ENCODE results near the gene MFAP3. TPM values are rescaled to one million over a fixed set of nuclear protein-coding genes. Genes with fewer than 3 reads are reported as not detected.

The MFAP3 gene
- total RNA-seq, 2 donors from 2014 or later = 40.2 to 73.7 TPM

DNA sequence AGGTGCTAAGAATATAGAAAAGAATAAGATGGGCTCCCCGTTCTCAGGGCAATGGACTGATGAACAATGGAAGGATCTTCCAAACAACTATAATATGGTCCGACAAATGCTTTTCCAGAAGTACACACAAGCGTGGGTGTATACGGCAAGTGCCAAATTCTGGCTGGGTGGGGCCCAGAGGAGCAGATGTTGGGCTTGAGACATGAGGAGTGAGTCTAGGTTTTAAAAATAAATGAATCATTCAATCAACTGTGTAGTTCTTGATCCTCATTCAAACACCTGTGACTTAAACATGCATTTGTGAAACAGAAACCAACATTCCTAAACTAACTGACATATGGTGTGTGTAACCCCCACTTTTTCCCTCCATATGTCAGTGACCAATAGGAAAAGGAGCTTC is 47.9 kb downstream of the MFAP3 start:
- Histone ChIP-seq H3K27ac (no peak overlapping the region), H3K36me3 (no peaks in the 10 kb centered on the region), H3K4me1 (ENCODE audit: control insufficient read depth in 1 of 2, low read depth in 2 of 2) (no peaks in the 10 kb centered on the region), H3K9me3 (no peaks in the 10 kb centered on the region), H3K27me3 (replicated peaks; ENCODE audit: insufficient read depth) (no peaks in the 10 kb centered on the region), H3K4me3 (no peak overlapping the region)
- DNase-seq (ENCODE audit: low spot score) (no peak), ATAC-seq (ENCODE audit: insufficient number of reproducible peaks, low FRiP score, low read depth) (no peak)
- TF ChIP-seq, protein P1, sequence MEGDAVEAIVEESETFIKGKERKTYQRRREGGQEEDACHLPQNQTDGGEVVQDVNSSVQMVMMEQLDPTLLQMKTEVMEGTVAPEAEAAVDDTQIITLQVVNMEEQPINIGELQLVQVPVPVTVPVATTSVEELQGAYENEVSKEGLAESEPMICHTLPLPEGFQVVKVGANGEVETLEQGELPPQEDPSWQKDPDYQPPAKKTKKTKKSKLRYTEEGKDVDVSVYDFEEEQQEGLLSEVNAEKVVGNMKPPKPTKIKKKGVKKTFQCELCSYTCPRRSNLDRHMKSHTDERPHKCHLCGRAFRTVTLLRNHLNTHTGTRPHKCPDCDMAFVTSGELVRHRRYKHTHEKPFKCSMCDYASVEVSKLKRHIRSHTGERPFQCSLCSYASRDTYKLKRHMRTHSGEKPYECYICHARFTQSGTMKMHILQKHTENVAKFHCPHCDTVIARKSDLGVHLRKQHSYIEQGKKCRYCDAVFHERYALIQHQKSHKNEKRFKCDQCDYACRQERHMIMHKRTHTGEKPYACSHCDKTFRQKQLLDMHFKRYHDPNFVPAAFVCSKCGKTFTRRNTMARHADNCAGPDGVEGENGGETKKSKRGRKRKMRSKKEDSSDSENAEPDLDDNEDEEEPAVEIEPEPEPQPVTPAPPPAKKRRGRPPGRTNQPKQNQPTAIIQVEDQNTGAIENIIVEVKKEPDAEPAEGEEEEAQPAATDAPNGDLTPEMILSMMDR (IDR thresholded peaks at IDR 0.05) = no peak

DNA sequence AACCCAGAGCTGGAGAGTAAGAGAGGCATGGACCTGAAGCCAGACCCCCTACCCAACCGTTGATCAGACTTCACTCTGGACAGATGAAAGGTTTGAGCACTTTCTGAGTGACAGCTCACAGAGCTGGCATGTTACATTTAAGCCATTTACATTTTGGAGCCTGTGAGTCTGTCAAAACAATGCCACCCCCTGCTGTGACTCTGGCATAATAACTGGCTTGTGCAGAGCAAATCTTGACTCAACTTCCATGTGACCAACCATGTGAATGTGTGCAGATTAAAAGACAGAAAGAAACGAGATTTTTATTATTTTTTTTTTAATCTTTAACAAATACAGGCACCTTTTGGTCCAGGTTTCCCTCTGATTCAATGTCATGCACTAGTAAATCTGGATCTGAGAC is 48.5 kb downstream of the MFAP3 start:
- Histone ChIP-seq H3K4me1 (ENCODE audit: control insufficient read depth in 1 of 2, low read depth in 2 of 2) (peaks cover 0 to 2% of the 10 kb centered on the region in 2 donors), H3K27me3 (replicated peaks; ENCODE audit: insufficient read depth) (no peaks in the 10 kb centered on the region), H3K27ac (no peak overlapping the region), H3K9me3 (no peaks in the 10 kb centered on the region), H3K36me3 (no peaks in the 10 kb centered on the region), H3K4me3 (no peak overlapping the region)
- no peak for ATAC-seq (ENCODE audit: insufficient number of reproducible peaks, low FRiP score, low read depth)
- TF ChIP-seq, protein P1 (IDR thresholded peaks at IDR 0.05) = no peak
- DNase-seq (ENCODE audit: low spot score) = no peak

DNA sequence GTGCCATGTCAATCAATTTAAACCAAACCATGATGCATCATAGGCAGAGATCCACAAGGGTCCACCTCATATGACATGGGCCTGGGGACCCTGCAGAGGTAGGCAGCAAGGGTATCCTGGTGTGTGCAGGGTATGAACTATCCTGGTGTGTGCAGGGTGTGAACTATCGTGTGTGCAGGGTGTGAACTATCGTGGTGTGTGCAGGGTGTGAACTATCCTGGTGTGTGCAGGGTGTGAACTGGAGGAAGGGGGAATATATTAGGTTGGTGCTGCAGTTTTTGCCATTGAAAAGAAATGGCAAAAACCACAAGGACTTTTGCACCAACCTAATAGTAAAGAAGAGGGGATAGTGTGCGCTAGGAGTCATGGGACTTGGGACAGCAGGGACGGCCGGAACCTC is 50.0 kb downstream of the MFAP3 start:
- Histone ChIP-seq H3K36me3 (no peaks in the 10 kb centered on the region), H3K27ac (no peak overlapping the region), H3K4me1 (ENCODE audit: control insufficient read depth in 1 of 2, low read depth in 2 of 2) (peaks cover 3 to 8% of the 10 kb centered on the region in 2 donors), H3K4me3 (no peak overlapping the region), H3K27me3 (replicated peaks; ENCODE audit: insufficient read depth) (no peaks in the 10 kb centered on the region), H3K9me3 (no peaks in the 10 kb centered on the region)
- TF ChIP-seq, protein P1 (IDR thresholded peaks at IDR 0.05) = no peak
- no peak for DNase-seq (ENCODE audit: low spot score)
- ATAC-seq (ENCODE audit: insufficient number of reproducible peaks, low FRiP score, low read depth) = no peak

DNA sequence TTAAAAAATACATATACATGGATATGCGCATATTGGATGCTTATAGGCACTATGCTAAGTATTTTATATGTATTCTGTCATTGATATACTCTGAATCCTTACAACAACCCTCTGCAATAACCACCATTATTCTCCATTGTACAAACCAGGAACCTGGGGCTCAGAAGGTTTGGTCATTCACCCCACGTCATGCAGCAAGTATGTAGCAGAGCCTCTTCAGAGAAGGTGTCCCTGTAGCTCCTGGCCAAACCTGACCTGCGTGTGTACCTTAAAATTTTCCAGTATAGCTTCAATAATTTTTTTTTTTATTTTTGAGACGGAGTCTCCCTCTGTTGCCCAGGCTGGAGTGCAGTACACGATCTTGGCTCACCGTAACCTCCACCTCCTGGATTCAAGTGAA is 51.9 kb downstream of the MFAP3 start:
- TF ChIP-seq, protein P1 (IDR thresholded peaks at IDR 0.05) = no peak
- H3K27me3 ChIP-seq (replicated peaks; ENCODE audit: insufficient read depth) = no peaks in the 10 kb centered on the region
- no peak for ATAC-seq (ENCODE audit: insufficient number of reproducible peaks, low FRiP score, low read depth)
- no peak overlapping the region for H3K4me3 ChIP-seq
- no peaks in the 10 kb centered on the region for H3K36me3 ChIP-seq
- H3K4me1 ChIP-seq (ENCODE audit: control insufficient read depth in 1 of 2, low read depth in 2 of 2) = peaks cover 3 to 8% of the 10 kb centered on the region in 2 donors
- no peak overlapping the region for H3K27ac ChIP-seq
- DNase-seq (ENCODE audit: low spot score) = no peak
- H3K9me3 ChIP-seq = no peaks in the 10 kb centered on the region

- TF ChIP-seq, protein P1 (IDR thresholded peaks at IDR 0.05) = no peak
- H3K27me3 ChIP-seq (replicated peaks; ENCODE audit: insufficient read depth) = no peaks in the 10 kb centered on the region
- H3K4me1 ChIP-seq (ENCODE audit: control insufficient read depth in 1 of 2, low read depth in 2 of 2) = peaks cover 3 to 8% of the 10 kb centered on the region in 2 donors
- H3K36me3 ChIP-seq = no peaks in the 10 kb centered on the region
- no peak for ATAC-seq (ENCODE audit: insufficient number of reproducible peaks, low FRiP score, low read depth)
- no peak overlapping the region for H3K4me3 ChIP-seq
- no peaks in the 10 kb centered on the region for H3K9me3 ChIP-seq
- DNase-seq (ENCODE audit: low spot score) = no peak
- no peak overlapping the region for H3K27ac ChIP-seq
These were observed 53.8 kb downstream of the MFAP3 start for GRCh38 chr5:154092356-154093141.

Data from thoracic aorta (tissue), 2 donors.